Right cardiac atrium (tissue), 5 donors: Measurements from ENCODE around the gene RPUSD3. TPM values are rescaled to one million over a fixed set of nuclear protein-coding genes. Genes with fewer than 3 reads are reported as not detected.

ENCODE experiments used
- polyA plus RNA-seq: library from polyadenylated mRNA; stranded (reverse); fragments of 200-250 nt; gene quantifications from one replicate; pipeline ENCODE4 v1.2.3, GENCODE V29; 2013
- total RNA-seq, 4 donors: library from RNA; stranded (reverse); fragmentation: NEBNext Ultra II Directional; extraction: Animal tissue kit (Norgen Biotek cat#: 25700); gene quantifications; one replicate each; pipeline ENCODE4 v1.2.1, GENCODE V29; 2021
- donor health status: healthy with polysubstance abuse.
- donor health status: DM: no; HTN: yes; CAD: no.
- donor health status: DM: no; HTN: no; CAD: no.
- donor health status: DM: no; HTN: yes; CAD: no; lungs with severe emphysema.
- donor health status: DM: yes; HTN: yes; CAD: no.

The RPUSD3 gene
- total and polyA plus RNA-seq, 5 donors, result 31.2 to 43.3 (median 37.7) TPM

Other genes starting within 250 kb of the RPUSD3 start
- gene MTMR14, start 194.5 kb downstream of the RPUSD3 start, total RNA-seq, result 10 to 100 TPM; 41.3 to 84.3 (median 47.2) TPM
- 49.4 TPM for gene MTMR14, start 194.5 kb downstream of the RPUSD3 start, polyA plus RNA-seq
- under 1 TPM in 3 of 4 donors, not detected in 1; 0.11 to 0.31 (median 0.15) TPM for gene CPNE9, start 140.2 kb downstream of the RPUSD3 start, total RNA-seq
- gene CPNE9, start 140.2 kb downstream of the RPUSD3 start, polyA plus RNA-seq, result 0.07 TPM
- 10 to 100 TPM in 3 of 4 donors, 1 to 10 TPM in 1; 9.2 to 12.0 (median 11.7) TPM for gene BRPF1, start 112.3 kb downstream of the RPUSD3 start, total RNA-seq
- gene BRPF1, start 112.3 kb downstream of the RPUSD3 start, polyA plus RNA-seq, result 6.4 TPM
- gene OGG1, start 94.1 kb downstream of the RPUSD3 start, total RNA-seq, result 10 to 100 TPM in 3 of 4 donors, 1 to 10 TPM in 1; 9.6 to 15.5 (median 15.1) TPM
- 13.4 TPM for gene OGG1, start 94.1 kb downstream of the RPUSD3 start, polyA plus RNA-seq
- gene CAMK1, start 74.1 kb downstream of the RPUSD3 start, total RNA-seq, result 10 to 100 TPM; 20.1 to 24.9 (median 21.0) TPM
- 22.1 TPM for gene CAMK1, start 74.1 kb downstream of the RPUSD3 start, polyA plus RNA-seq
- 10 to 100 TPM; 42.0 to 51.3 (median 46.3) TPM for gene TADA3, start 51.5 kb downstream of the RPUSD3 start, total RNA-seq
- gene TADA3, start 51.5 kb downstream of the RPUSD3 start, polyA plus RNA-seq, result 38.4 TPM
- 100 to 1,000 TPM in 1 of 4 donors, 10 to 100 TPM in 3; 63.8 to 104 (median 73.0) TPM for gene ARPC4, start 50.9 kb downstream of the RPUSD3 start, total RNA-seq
- gene ARPC4, start 50.9 kb downstream of the RPUSD3 start, polyA plus RNA-seq, result 51.1 TPM
- 10 to 100 TPM; 20.6 to 27.3 (median 23.8) TPM for gene TTLL3, start 33.7 kb downstream of the RPUSD3 start, total RNA-seq
- gene TTLL3, start 33.7 kb downstream of the RPUSD3 start, polyA plus RNA-seq, result 23.7 TPM
- 1 to 10 TPM in 1 of 4 donors, under 1 TPM in 2, not detected in 1; 0.38 to 8.4 (median 0.40) TPM for gene CIDEC, start 36.2 kb upstream of the RPUSD3 start, total RNA-seq
- gene CIDEC, start 36.2 kb upstream of the RPUSD3 start, polyA plus RNA-seq, result 29.5 TPM
- gene JAGN1, start 46.6 kb upstream of the RPUSD3 start, total RNA-seq, result 10 to 100 TPM; 20.3 to 22.4 (median 20.4) TPM
- 26.0 TPM for gene JAGN1, start 46.6 kb upstream of the RPUSD3 start, polyA plus RNA-seq
- 1 to 10 TPM; 1.0 to 2.2 (median 1.4) TPM for gene IL17RE, start 58.8 kb upstream of the RPUSD3 start, total RNA-seq
- gene IL17RE, start 58.8 kb upstream of the RPUSD3 start, polyA plus RNA-seq, result 1.2 TPM
- 10 to 100 TPM; 35.1 to 48.1 (median 41.9) TPM for gene IL17RC, start 73.1 kb upstream of the RPUSD3 start, total RNA-seq
- gene IL17RC, start 73.1 kb upstream of the RPUSD3 start, polyA plus RNA-seq, result 40.4 TPM
- gene CRELD1, start 89.8 kb upstream of the RPUSD3 start, total RNA-seq, result 10 to 100 TPM; 59.6 to 88.4 (median 66.9) TPM
- gene CRELD1, start 89.8 kb upstream of the RPUSD3 start, polyA plus RNA-seq, result 92.8 TPM
- gene PRRT3, start 108.4 kb upstream of the RPUSD3 start, total RNA-seq, result 1 to 10 TPM; 1.4 to 2.1 (median 1.7) TPM
- 1.2 TPM for gene PRRT3, start 108.4 kb upstream of the RPUSD3 start, polyA plus RNA-seq
- gene EMC3, start 142.8 kb upstream of the RPUSD3 start, total RNA-seq, result 10 to 100 TPM; 84.3 to 89.8 (median 87.6) TPM
- 85.2 TPM for gene EMC3, start 142.8 kb upstream of the RPUSD3 start, polyA plus RNA-seq
- 1 to 10 TPM; 1.1 to 2.6 (median 1.6) TPM for gene FANCD2, start 182.4 kb upstream of the RPUSD3 start, total RNA-seq
- 1.0 TPM for gene FANCD2, start 182.4 kb upstream of the RPUSD3 start, polyA plus RNA-seq